Heart right ventricle (tissue), 16 donors: ENCODE measurements around the gene RPE65. TPM values are rescaled to one million over a fixed set of nuclear protein-coding genes. Genes with fewer than 3 reads are reported as not detected.
"Not testable (repeated sequence)": the region's sequence is repeated elsewhere in the genome, so short reads cannot be mapped to it uniquely, and the experiment has no call there.

ENCODE experiments used
- ATAC-seq, 8 donors: fragments of 200-7000 bp; cut with Tn5 transposase; one replicate each; pipeline ENCODE4 v1.9.1; 2020; ENCODE audit warnings: mild to moderate bottlenecking in 8 of 8, moderate library complexity in 8 of 8, moderate number of reproducible peaks in 1 of 8
- DNase-seq, 2 donors: peaks; one replicate each; pipeline ENCODE4 v3.0.0-alpha.2; 2020
- H3K27ac ChIP-seq, 10 donors: fragments of 200-600 bp; sonication (generic) in 2 of 10; one replicate each; pipeline versions ENCODE4 v1.5.0 to v1.8.0; 2020 to 2022; ENCODE audit warnings: mild to moderate bottlenecking in 3 of 10
- H3K27me3 ChIP-seq, 7 donors: fragments of 200-600 bp; one replicate each; pipeline ENCODE4 v1.8.0; 2021 to 2022; ENCODE audit warnings: mild to moderate bottlenecking in 2 of 7
- H3K36me3 ChIP-seq, 9 donors: fragments of 200-600 bp; sonication (generic) in 1 of 9; one replicate each; pipeline versions ENCODE4 v1.5.0 to v1.8.0; 2020 to 2022; ENCODE audit warnings: mild to moderate bottlenecking in 2 of 9
- H3K4me1 ChIP-seq, 9 donors: fragments of 200-600 bp; sonication (generic) in 1 of 9; one replicate each; pipeline versions ENCODE4 v1.5.0 to v1.8.0; 2020 to 2022; ENCODE audit warnings: mild to moderate bottlenecking in 4 of 9
- H3K4me3 ChIP-seq, 10 donors: fragments of 200-600 bp; sonication (generic) in 2 of 10; one replicate each; pipeline versions ENCODE4 v1.5.0 to v1.8.0; 2020 to 2022; ENCODE audit warnings: mild to moderate bottlenecking in 7 of 10, moderate library complexity in 2 of 10
- H3K9me3 ChIP-seq, 11 donors: fragments of 200-600 bp in 10 of 11; sonication (generic) in 2 of 11; one replicate each; pipeline versions ENCODE4 v1.5.0 to v1.8.0; 2013 to 2022; ENCODE audit warnings: mild to moderate bottlenecking in 2 of 11, control low read depth in 1 of 11, moderate library complexity in 1 of 11
- WGBS, 2 donors: extraction: QIAGEN DNeasy Blood & Tissue Kit; methylation state at CpG; one replicate each; pipeline ENCODE4 v1.1.7; 2013; ENCODE audit warnings: inconsistent platforms in 1 of 2; 5-methylcytosine and 5-hydroxymethylcytosine counted together
- intact Hi-C, 10 donors: fragments of 100-400 bp; cut with DNase I; formaldehyde crosslinking; loops; one replicate each; pipeline versions ENCODE4 v1.11.1 to v1.14.2; 2022
- polyA plus RNA-seq, 2 donors: library from polyadenylated mRNA; stranded (reverse); fragments of 200-250 nt; gene quantifications; one replicate each; pipeline ENCODE4 v1.2.3, GENCODE V29; 2013
- total RNA-seq, 10 donors: library from RNA; stranded (reverse); fragmentation: NEBNext Ultra II Directional in 3 of 10; extraction: Animal tissue kit (Norgen Biotek cat#: 25700) in 3 of 10; gene quantifications; one replicate each; pipeline versions ENCODE4 v1.2.1 to v1.2.4, GENCODE V29; 2021 to 2023
- TF ChIP-seq, protein P1 (sequence below), 9 donors: fragments of 200-600 bp; sonication (generic) in 2 of 9; IDR thresholded peaks; one replicate each; pipeline versions ENCODE4 v1.5.0 to v1.8.0; 2021 to 2022; ENCODE audit warnings: antibody characterized with exemption in 9 of 9, mild to moderate bottlenecking in 5 of 9, moderate library complexity in 1 of 9
- donor health status: Arrhythmogenic right ventricular cardiomyopathy.
- donor health status: ischemic (EF 13 %, LVEDD 7.1; RV severe dilation, severe dysfunction).
- donor health status: healthy with polysubstance abuse.
- donor health status: DM: no; HTN: yes; CAD: no.
- donor health status: DM: no; HTN: no; CAD: no.
- donor health status: ischemic (EF 25% LVEDD 6.9; RV normal size, moderate dysfunction).
- donor health status: ischemic (EF 25% LVEDD 5.7; RV mildly dilated, moderate dysfunction).
- donor health status: healthy.
- donor health status: DM: yes; HTN: yes; CAD: no.
- donor health status: Ischemic cardiomyopathy.
- donor health status: ischemic (EF 35%, LVEDD 5.7; RV mildly dilated, moderate dysfunction).
- donor health status: nonischemic (EF 11% LVEDD 7.7; RV severe dilation, severe dysfunction).
- donor health status: DM: yes; HTN: yes; CAD: no.
- donor health status: PGD.
- donor health status: ischemic (EF 29% LVEDD 5.4; RV normal size, mild dysfunction).
- donor health status: nonischemic (EF 23%, LVEDD 6.1; RV moderate dilation, normal function).

RPE65 gene
- total and polyA plus RNA-seq, 12 donors: 0.01 to 0.09 TPM; not detected in 10

DNA sequence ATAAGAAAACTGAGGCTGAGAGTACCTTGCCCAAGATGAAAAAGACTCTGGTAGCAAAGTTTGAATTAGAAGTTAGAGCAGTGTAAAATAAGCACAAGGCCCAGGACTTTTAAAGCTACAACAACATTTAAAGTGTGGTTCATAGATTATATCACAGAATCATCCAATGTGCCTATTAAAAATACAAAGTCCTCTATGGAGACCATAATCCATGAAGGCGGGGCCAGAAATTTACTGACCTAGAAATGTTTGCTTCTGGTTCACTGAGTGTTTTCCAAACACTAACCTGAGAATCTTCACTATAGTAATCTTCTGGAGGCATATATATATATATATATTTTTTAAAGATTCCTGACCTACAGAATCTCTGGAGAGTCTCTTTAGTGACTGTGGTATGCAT, 34.9 kb upstream of the RPE65 start:
- 97 to 98% methylated on average over 1 of the region's 1 CpG for WGBS, 2 donors
- Histone ChIP-seq H3K27me3 (no peaks in the 10 kb centered on the region), H3K4me1 (no peaks in the 10 kb centered on the region), H3K4me3 (no peak overlapping the region), H3K27ac (no peak overlapping the region), H3K36me3 (peaks cover 0 to 35% (median 0%) of the 10 kb centered on the region in 9 donors), H3K9me3 (no peaks in the 10 kb centered on the region)
- DNase-seq (no peak), ATAC-seq (no peak)
- intact Hi-C loops: no loop called here
- TF ChIP-seq, protein P1, sequence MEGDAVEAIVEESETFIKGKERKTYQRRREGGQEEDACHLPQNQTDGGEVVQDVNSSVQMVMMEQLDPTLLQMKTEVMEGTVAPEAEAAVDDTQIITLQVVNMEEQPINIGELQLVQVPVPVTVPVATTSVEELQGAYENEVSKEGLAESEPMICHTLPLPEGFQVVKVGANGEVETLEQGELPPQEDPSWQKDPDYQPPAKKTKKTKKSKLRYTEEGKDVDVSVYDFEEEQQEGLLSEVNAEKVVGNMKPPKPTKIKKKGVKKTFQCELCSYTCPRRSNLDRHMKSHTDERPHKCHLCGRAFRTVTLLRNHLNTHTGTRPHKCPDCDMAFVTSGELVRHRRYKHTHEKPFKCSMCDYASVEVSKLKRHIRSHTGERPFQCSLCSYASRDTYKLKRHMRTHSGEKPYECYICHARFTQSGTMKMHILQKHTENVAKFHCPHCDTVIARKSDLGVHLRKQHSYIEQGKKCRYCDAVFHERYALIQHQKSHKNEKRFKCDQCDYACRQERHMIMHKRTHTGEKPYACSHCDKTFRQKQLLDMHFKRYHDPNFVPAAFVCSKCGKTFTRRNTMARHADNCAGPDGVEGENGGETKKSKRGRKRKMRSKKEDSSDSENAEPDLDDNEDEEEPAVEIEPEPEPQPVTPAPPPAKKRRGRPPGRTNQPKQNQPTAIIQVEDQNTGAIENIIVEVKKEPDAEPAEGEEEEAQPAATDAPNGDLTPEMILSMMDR (IDR thresholded peaks at IDR 0.05): no peak

DNA sequence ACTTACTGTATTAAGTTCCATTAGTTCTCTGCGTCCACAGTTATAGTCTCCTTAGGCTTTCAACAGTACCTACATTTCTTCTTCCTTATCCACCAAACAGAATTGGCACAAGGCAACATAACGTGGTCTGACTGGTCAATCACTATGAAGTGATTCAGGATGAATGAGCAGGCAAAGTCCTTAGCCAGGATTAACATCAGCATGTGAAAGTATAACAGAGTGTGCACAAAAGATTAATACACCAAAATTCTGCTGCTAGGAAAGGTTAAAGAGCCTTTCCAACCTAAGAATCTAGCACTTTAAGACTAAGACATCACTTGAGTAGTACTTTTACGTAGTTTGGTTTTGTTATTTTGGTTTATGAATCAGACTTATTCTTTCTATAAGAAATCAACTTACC, 31.3 kb upstream of the RPE65 start:
- intact Hi-C loops: no loop called here
- 90 to 98% methylated on average over 3 of the region's 3 CpGs for WGBS, 2 donors
- no peak overlapping the region for H3K27ac ChIP-seq
- H3K4me3 ChIP-seq: no peak overlapping the region
- peaks cover 0 to 46% (median 0%) of the 10 kb centered on the region in 9 donors for H3K36me3 ChIP-seq
- peaks cover 0 to 3% (median 0%) of the 10 kb centered on the region in 9 donors for H3K4me1 ChIP-seq
- H3K27me3 ChIP-seq: no peaks in the 10 kb centered on the region
- TF ChIP-seq, protein P1 (IDR thresholded peaks at IDR 0.05): no peak
- H3K9me3 ChIP-seq: no peaks in the 10 kb centered on the region
- ATAC-seq (no peak), DNase-seq (no peak)

GRCh38 chr1:68479501-68479900, 29.7 kb upstream of the RPE65 start:
- Histone ChIP-seq H3K27ac (no peak overlapping the region), H3K36me3 (peaks cover 0 to 49% (median 0%) of the 10 kb centered on the region in 9 donors), H3K4me3 (no peak overlapping the region), H3K4me1 (peaks cover 0 to 3% (median 0%) of the 10 kb centered on the region in 9 donors), H3K9me3 (no peaks in the 10 kb centered on the region), H3K27me3 (no peaks in the 10 kb centered on the region)
- no peak for ATAC-seq
- intact Hi-C loops: loop anchor here in 2 of 10 donors (10.0 kb wide), 2 partner anchors 105 to 1255 kb away; no protein-coding TSS in a partner anchor
- TF ChIP-seq, protein P1 (IDR thresholded peaks at IDR 0.05): no peak
- DNase-seq: no peak
- 97 to 98% methylated on average over 2 of the region's 2 CpGs for WGBS, 2 donors

DNA sequence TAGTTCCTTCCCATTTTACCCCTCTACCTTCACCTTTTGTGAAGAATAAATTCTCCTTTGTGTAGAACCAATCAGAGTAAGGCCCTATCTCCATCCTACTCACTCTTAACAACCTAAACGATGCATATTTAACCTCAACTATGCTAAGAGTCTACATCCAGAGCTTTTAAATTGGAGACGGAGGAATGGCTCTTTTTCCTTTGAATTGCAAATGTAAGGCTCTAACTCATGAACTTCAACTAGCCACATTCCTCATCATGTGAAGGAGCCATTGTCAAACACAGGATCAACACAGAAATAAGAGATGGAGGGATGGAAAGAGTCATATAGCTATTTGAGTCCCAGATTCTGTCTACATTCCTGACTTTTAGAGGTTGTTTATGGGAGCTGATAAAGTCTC, 28.9 kb upstream of the RPE65 start:
- no peak for DNase-seq
- Histone ChIP-seq H3K4me3 (no peak overlapping the region), H3K4me1 (peaks cover 0 to 3% (median 0%) of the 10 kb centered on the region in 9 donors), H3K9me3 (no peaks in the 10 kb centered on the region), H3K36me3 (peaks cover 0 to 49% (median 0%) of the 10 kb centered on the region in 9 donors), H3K27ac (no peak overlapping the region), H3K27me3 (no peaks in the 10 kb centered on the region)
- intact Hi-C loops: loop anchor here in 2 of 10 donors (10.0 kb wide), 2 partner anchors 106 to 1256 kb away; no protein-coding TSS in a partner anchor
- TF ChIP-seq, protein P1 (IDR thresholded peaks at IDR 0.05): no peak
- no peak for ATAC-seq
- WGBS, 2 donors: 90 to 94% methylated on average over 2 of the region's 2 CpGs

DNA sequence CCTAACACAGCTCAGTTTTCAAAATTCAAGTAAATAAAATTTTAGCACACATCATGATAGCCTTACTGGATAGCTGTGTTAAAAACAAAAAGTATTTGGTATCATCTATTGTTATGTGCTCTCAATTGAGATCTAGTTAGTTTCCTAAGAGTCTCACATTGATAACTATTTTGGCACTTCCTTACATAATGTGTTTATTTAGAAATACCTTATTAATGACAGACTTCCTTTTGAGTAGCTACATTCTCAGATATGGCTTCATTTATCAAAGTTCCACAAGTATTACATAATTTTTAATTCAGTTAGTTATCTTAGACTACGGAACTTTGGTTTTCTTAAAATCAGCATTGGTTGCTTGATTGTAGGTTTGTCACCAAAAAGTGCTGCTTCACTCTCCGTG, 26.9 kb upstream of the RPE65 start:
- WGBS, 2 donors: 44 to 47% methylated on average over 2 of the region's 2 CpGs
- DNase-seq: not testable (repeated sequence)
- intact Hi-C loops: loop anchor here in 2 of 10 donors (10.0 kb wide), 2 partner anchors 108 to 1258 kb away; no protein-coding TSS in a partner anchor

More for the DNA sequence above, 26.9 kb upstream of the RPE65 start:
- ATAC-seq, H3K27ac ChIP-seq, H3K27me3 ChIP-seq, H3K4me1 ChIP-seq, H3K4me3 ChIP-seq, H3K9me3 ChIP-seq: not testable (repeated sequence)
- H3K36me3 ChIP-seq: peaks cover 0 to 36% (median 0%) of the 10 kb centered on the region in 9 donors
